NCI-H1417 (cell line): Measurements from ENCODE around the gene ATP13A3.

Experiments used
- DNase-seq, 3 experiments: peaks; one replicate each; lab custom pipeline; 2025; lab: John Stamatoyannopoulos, UW

Gene ATP13A3

GRCh38 chr3:194369522-194370279 is 117.1 kb downstream of the ATP13A3 start, which contains the start of gene LRRC15:
LRRC15 (minus strand) TSS chr3:194369743; CDS start chr3:194361043, 8,700 bp downstream.
- no peak for DNase-seq

- DNase-seq = no peak
Observed at GRCh38 chr3:194368918-194369317, 117.9 kb downstream of the ATP13A3 start.

GRCh38 chr3:194367992-194368841 is 118.6 kb downstream of the ATP13A3 start:
- peak in 2 of 3 experiments; percentile 37 to 63 for DNase-seq

DNA sequence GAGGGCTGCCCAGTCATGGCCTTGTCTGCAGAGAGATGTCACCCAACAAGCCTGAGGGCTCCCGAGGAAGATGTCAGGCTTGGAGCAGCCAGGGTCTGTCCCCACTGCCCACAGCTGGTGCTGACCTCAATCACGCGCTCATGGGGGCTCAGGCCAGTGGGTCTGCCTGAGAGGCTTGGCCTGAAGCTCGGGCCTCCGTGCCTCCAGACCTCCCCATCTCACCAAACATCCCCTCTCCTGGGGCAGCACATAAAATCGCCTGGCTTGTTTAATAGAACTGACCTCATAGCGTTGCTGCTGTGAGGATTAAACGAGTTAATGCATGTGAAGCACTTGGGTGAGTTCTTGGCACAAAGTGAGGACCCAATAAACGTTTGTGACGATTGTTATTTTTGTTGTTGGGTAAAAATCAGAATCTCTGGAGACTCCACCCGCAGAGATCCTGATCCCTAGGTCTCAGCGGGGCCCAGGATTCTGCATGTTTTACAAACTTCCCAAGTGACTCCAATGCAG is 120.8 kb downstream of the ATP13A3 start:
- no peak for DNase-seq

- no peak for DNase-seq
Observed at GRCh38 chr3:194365526-194365925, 121.3 kb downstream of the ATP13A3 start.

DNA sequence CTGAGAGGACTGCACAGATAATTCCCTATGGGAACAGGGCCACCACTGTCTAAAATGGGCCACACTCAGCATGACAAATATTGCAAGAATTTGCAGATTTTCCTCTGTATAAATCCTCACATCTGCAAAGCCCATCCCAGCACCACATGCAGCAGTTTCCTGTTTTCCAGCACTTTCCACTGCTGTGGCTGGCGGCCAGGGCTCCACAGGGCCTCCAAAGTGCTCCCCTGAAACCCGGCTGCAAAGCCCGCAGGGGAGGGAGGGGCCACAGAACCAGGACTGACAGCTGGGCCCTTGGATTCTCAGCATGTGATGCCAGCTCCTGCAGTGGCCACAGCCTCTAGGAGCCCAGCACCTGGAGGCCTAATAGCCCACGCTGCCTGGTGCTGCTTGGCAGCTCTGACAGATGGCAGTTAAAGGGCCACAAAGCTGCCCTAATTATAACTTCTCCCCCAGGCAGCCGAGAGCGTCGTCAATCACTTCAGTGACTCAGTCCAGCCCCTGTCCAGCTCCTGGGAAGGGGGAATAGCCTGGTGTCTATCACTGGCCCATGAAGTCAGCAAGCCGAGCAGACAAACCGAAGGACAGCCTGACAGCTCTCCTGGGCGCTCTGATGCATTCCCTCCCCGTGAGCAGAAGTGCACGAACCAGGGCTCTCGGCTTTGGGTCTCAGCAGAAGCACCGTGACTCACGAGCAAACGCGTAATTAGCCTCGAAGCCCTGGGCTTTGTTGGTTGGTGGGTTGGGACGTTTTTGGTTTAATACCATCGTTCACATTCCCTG is 122.0 kb downstream of the ATP13A3 start:
- peak; percentile 24 to 99 (median 98) for DNase-seq

DNA sequence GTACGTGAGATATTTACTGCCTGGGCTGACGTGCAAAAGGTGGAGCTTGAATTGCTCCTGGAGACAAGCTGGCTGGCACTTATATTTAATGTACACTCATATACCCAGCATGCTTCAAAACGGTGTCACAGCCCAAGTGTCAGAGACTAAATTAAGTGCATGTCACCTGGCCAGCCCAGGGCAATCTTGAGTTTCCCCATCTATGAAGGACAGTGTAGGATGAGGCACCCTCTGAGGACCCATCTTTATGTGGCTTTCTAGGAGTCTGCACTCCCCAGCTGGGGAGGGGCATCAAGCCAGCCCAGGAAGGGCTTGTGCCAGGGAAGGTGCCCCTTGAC is 122.5 kb downstream of the ATP13A3 start:
- peak in 2 of 3 experiments; percentile 83 to 89 for DNase-seq

- DNase-seq = no peak
Observed at GRCh38 chr3:194360568-194360967, 126.2 kb downstream of the ATP13A3 start.

GRCh38 chr3:194357681-194358080 is 129.1 kb downstream of the ATP13A3 start:
- no peak for DNase-seq

- no peak for DNase-seq
Observed at GRCh38 chr3:194355379-194355778, 131.4 kb downstream of the ATP13A3 start.

DNA sequence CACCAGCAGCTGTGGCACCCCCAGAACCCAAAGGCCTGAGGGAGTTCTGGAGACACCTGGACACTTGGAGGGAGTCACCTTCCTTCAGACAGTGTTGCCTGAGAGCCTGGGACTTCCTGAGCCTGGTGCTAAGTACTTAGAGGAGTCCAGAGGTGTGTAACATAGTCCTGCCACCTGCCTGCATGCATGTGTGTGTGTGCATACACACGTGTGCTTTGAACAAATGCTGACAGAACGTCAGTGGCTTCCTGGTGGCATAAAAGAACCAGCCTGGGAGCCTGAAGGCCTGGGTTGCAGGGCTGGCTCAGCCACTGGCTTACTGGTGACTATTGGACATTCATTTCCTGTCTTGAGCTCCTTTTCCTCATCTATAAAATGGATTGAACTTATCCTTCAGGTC is 132.5 kb downstream of the ATP13A3 start:
- DNase-seq = no peak
